ENCODE results near the gene COL6A1. TPM values are rescaled to one million over a fixed set of nuclear protein-coding genes. Genes with fewer than 3 reads are reported as not detected.
A peak's percentile ranks its signal among the peaks of the same experiment; 100 is the strongest.

The COL6A1 gene
- total RNA-seq, 1 donor from 2014 or later: 611 TPM

- no peak for TF ChIP-seq CTCF (IDR thresholded peaks at IDR 0.05; ENCODE audit: unreplicated experiment)
- Mint-ChIP-seq H3K27ac (peak overlapping the region; percentile 76), H3K27me3 (ENCODE audit: low read depth) (peaks cover 4% of the 10 kb centered on the region), H3K9me3 (peaks cover 4% of the 10 kb centered on the region), H3K4me3 (no peak overlapping the region), H3K4me1 (peaks cover 29% of the 10 kb centered on the region), H3K36me3 (no peaks in the 10 kb centered on the region)
- DNase-seq (ENCODE audit: low spot score in 2 of 2, unreplicated experiment in 2 of 2): no peak
Measured at GRCh38 chr21:45952974-45953373, 28.6 kb upstream of the COL6A1 start.

GRCh38 chr21:45954261-45954660 is 27.3 kb upstream of the COL6A1 start:
- H3K27me3 Mint-ChIP-seq (ENCODE audit: low read depth): peaks cover 7% of the 10 kb centered on the region
- no peaks in the 10 kb centered on the region for H3K36me3 Mint-ChIP-seq
- H3K27ac Mint-ChIP-seq: peak overlapping the region; percentile 76
- H3K4me1 Mint-ChIP-seq: peaks cover 24% of the 10 kb centered on the region
- no peak overlapping the region for H3K4me3 Mint-ChIP-seq
- no peak for DNase-seq (ENCODE audit: low spot score in 2 of 2, unreplicated experiment in 2 of 2)
- no peak for TF ChIP-seq CTCF (IDR thresholded peaks at IDR 0.05; ENCODE audit: unreplicated experiment)
- H3K9me3 Mint-ChIP-seq: peaks cover 4% of the 10 kb centered on the region

- H3K4me1 Mint-ChIP-seq: peaks cover 24% of the 10 kb centered on the region
- H3K27me3 Mint-ChIP-seq (ENCODE audit: low read depth): peaks cover 7% of the 10 kb centered on the region
- H3K9me3 Mint-ChIP-seq: peaks cover 4% of the 10 kb centered on the region
- peak overlapping the region; percentile 76 for H3K27ac Mint-ChIP-seq
- no peaks in the 10 kb centered on the region for H3K36me3 Mint-ChIP-seq
- no peak overlapping the region for H3K4me3 Mint-ChIP-seq
- DNase-seq (ENCODE audit: low spot score in 2 of 2, unreplicated experiment in 2 of 2): no peak
- no peak for TF ChIP-seq CTCF (IDR thresholded peaks at IDR 0.05; ENCODE audit: unreplicated experiment)
Measured at GRCh38 chr21:45954921-45955320, 26.6 kb upstream of the COL6A1 start.

- TF ChIP-seq CTCF (IDR thresholded peaks at IDR 0.05; ENCODE audit: unreplicated experiment): no peak
- Mint-ChIP-seq H3K9me3 (peaks cover 23% of the 10 kb centered on the region), H3K27me3 (ENCODE audit: low read depth) (peaks cover 7% of the 10 kb centered on the region), H3K4me3 (no peak overlapping the region), H3K4me1 (peaks cover 18% of the 10 kb centered on the region), H3K27ac (no peak overlapping the region), H3K36me3 (peaks cover 2% of the 10 kb centered on the region)
- no peak for DNase-seq (ENCODE audit: low spot score in 2 of 2, unreplicated experiment in 2 of 2)
Measured at GRCh38 chr21:45957551-45957950, 24.0 kb upstream of the COL6A1 start.

- peaks cover 13% of the 10 kb centered on the region for H3K4me1 Mint-ChIP-seq
- H3K9me3 Mint-ChIP-seq: peaks cover 23% of the 10 kb centered on the region
- peaks cover 2% of the 10 kb centered on the region for H3K36me3 Mint-ChIP-seq
- DNase-seq (ENCODE audit: low spot score in 2 of 2, unreplicated experiment in 2 of 2): no peak
- TF ChIP-seq CTCF (IDR thresholded peaks at IDR 0.05; ENCODE audit: unreplicated experiment): no peak
- no peak overlapping the region for H3K4me3 Mint-ChIP-seq
- H3K27me3 Mint-ChIP-seq (ENCODE audit: low read depth): peaks cover 7% of the 10 kb centered on the region
- no peak overlapping the region for H3K27ac Mint-ChIP-seq
Measured at GRCh38 chr21:45957981-45958600, 23.5 kb upstream of the COL6A1 start.

All from mesothelial cell of epicardium (in vitro differentiated cells).